ENCODE measurements around the gene CCDC187. TPM values are rescaled to one million over a fixed set of nuclear protein-coding genes. Genes with fewer than 3 reads are reported as not detected.

The CCDC187 gene
- total RNA-seq, 1 donor from 2014 or later = not detected

DNA sequence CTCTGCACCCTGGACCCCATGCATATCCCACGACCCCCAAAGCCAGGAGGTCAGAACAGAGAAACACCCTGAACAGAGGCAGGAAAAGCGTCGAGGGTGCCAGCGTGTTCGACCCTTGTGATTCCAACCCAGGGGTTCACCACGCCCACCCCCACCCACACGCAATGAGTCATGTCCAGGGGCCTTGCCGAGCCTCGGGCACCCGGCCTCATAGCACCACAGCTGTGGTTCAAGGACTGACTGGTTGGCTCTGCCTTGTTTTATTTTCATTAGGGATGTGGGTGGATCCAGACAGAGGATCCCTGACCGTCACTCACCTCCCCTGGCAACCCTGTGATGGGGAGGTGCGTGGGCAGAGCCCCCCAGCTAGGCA, 48.7 kb downstream of the CCDC187 start:
- Histone ChIP-seq H3K4me1 (no peaks in the 10 kb centered on the region), H3K27me3 (no peaks in the 10 kb centered on the region), H2AFZ (replicated peaks) (no peak overlapping the region), H3K79me2 (ENCODE audit: low read depth) (no peaks in the 10 kb centered on the region), H3K4me2 (no peak overlapping the region), H3K36me3 (no peaks in the 10 kb centered on the region), H3F3A (ENCODE audit: low read depth) (no peaks in the 10 kb centered on the region), H4K20me1 (ENCODE audit: low read depth) (no peaks in the 10 kb centered on the region), H3K27ac (no peak overlapping the region), H3K4me3 (no peak overlapping the region), H3K9me3 (ENCODE audit: low read depth) (no peaks in the 10 kb centered on the region), H3K9ac (no peak overlapping the region)
- no peak overlapping the region for H3K4me3 Mint-ChIP-seq
- no peaks in the 10 kb centered on the region for H3K9me3 Mint-ChIP-seq
- no peak for DNase-seq (ENCODE audit: low spot score)
- H3K27me3 Mint-ChIP-seq (ENCODE audit: insufficient read depth, low read depth) = peaks cover 2% of the 10 kb centered on the region
- peaks cover 5% of the 10 kb centered on the region for H3K4me1 Mint-ChIP-seq
- TF ChIP-seq EZH2phosphoT487 (IDR thresholded peaks at IDR 0.05) (no peak), EZH2 (IDR thresholded peaks at IDR 0.05) (no peak)
- TF ChIP-seq, protein P1, sequence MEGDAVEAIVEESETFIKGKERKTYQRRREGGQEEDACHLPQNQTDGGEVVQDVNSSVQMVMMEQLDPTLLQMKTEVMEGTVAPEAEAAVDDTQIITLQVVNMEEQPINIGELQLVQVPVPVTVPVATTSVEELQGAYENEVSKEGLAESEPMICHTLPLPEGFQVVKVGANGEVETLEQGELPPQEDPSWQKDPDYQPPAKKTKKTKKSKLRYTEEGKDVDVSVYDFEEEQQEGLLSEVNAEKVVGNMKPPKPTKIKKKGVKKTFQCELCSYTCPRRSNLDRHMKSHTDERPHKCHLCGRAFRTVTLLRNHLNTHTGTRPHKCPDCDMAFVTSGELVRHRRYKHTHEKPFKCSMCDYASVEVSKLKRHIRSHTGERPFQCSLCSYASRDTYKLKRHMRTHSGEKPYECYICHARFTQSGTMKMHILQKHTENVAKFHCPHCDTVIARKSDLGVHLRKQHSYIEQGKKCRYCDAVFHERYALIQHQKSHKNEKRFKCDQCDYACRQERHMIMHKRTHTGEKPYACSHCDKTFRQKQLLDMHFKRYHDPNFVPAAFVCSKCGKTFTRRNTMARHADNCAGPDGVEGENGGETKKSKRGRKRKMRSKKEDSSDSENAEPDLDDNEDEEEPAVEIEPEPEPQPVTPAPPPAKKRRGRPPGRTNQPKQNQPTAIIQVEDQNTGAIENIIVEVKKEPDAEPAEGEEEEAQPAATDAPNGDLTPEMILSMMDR (IDR thresholded peaks at IDR 0.05) = no peak
- no peak overlapping the region for H3K27ac Mint-ChIP-seq
- no peaks in the 10 kb centered on the region for H3K36me3 Mint-ChIP-seq

DNA sequence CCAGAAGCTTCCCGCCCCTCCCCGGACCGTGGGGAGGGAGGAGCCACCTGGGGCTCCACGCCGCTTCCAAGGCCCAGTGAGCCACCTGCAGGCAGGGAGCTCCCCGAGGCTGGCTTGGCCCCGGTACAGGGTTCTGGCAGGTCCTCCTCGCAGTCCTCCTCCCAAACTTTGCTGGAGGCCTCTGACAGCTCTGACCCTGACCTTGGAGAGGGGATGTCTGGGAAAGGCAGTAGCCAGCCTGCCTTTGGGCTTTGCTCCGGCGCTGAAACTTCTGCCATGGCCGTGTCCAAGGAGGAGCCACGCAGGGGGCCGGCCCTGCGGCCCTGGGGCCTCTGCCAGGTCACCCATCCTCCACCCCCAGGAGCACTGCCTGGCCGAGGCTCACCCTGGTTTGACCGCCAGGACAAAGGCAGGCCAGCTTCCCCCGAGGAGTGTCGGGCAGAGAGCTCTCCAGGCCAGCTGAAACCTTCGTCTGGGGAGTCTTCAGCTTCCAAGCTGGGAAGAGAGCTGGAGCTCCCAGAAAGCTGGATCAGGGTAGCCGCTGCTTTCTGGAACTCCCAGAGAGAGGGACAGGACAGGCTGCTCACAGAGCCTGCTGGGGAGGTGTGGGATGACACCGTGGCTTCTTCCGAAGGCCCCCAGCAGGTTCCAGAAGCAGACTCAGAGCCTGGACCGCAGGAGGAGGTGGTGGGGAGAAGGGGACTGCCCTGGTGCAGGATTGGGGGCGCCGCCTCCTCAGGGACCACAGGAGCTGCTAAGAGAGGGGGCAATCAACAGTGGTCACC, 49.3 kb downstream of the CCDC187 start:
- Mint-ChIP-seq H3K36me3 (no peaks in the 10 kb centered on the region), H3K27me3 (ENCODE audit: insufficient read depth, low read depth) (peaks cover 6% of the 10 kb centered on the region), H3K27ac (no peak overlapping the region), H3K9me3 (no peaks in the 10 kb centered on the region), H3K4me1 (peaks cover 9% of the 10 kb centered on the region), H3K4me3 (no peak overlapping the region)
- Histone ChIP-seq H3K9me3 (ENCODE audit: low read depth) (no peaks in the 10 kb centered on the region), H3K27ac (no peak overlapping the region), H4K20me1 (ENCODE audit: low read depth) (no peaks in the 10 kb centered on the region), H3K36me3 (no peaks in the 10 kb centered on the region), H3K9ac (no peak overlapping the region), H3K4me2 (no peak overlapping the region), H3K79me2 (ENCODE audit: low read depth) (no peaks in the 10 kb centered on the region), H3K4me3 (no peak overlapping the region), H3K4me1 (no peaks in the 10 kb centered on the region), H3K27me3 (no peaks in the 10 kb centered on the region), H2AFZ (replicated peaks) (no peak overlapping the region), H3F3A (ENCODE audit: low read depth) (no peaks in the 10 kb centered on the region)
- no peak for DNase-seq (ENCODE audit: low spot score)
- TF ChIP-seq, protein P1 (IDR thresholded peaks at IDR 0.05) = no peak
- no peak for TF ChIP-seq EZH2phosphoT487 (IDR thresholded peaks at IDR 0.05)

DNA sequence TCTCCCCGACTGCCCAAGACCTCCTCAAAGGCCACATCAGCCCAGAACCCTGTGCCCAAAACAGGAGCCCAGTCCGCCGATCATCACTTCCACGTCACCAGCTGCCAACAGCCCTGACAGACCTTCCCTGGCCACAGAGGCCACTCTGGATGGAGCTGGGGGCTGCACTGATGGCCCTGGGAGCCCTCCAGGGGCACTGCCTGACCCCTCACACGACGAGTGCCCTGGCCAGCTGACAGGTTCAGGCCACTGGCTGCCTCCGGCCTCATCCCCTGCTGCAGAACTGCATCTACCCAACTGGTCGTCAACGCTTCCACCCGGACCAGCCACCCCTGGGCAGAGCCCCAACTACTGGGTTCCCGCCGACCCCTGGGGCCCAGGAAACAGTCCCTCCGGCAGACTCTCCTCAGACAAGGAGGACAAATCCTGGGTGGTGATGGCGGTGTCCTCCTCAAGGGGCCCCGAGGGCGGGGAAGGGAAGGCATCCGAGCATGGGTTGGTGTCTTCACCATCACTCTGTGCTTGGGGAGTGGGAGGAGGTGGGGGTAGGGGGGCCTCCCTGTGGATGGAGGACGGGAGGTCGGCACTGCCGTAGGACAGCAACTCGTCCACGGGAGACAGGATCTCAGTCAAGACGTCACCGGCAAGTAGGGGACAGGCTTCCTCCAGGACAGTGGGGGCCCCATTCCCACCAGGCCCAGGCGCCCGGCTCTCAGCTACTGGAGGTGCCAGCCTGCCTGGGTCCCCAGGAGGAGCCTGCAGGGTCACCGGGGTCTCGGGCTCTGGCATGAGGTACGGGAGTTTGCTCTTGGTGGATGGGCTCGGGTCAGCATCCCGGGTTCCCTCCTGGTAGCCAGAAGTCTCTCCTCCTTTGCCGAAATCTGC, 50.4 kb downstream of the CCDC187 start:
- Histone ChIP-seq H3K79me2 (ENCODE audit: low read depth) (no peaks in the 10 kb centered on the region), H2AFZ (replicated peaks) (no peak overlapping the region), H3K27ac (no peak overlapping the region), H4K20me1 (ENCODE audit: low read depth) (no peaks in the 10 kb centered on the region), H3K9me3 (ENCODE audit: low read depth) (no peaks in the 10 kb centered on the region), H3K9ac (no peak overlapping the region), H3K4me2 (no peak overlapping the region), H3F3A (ENCODE audit: low read depth) (no peaks in the 10 kb centered on the region), H3K36me3 (no peaks in the 10 kb centered on the region), H3K4me1 (no peaks in the 10 kb centered on the region), H3K27me3 (no peaks in the 10 kb centered on the region), H3K4me3 (no peak overlapping the region)
- DNase-seq (ENCODE audit: low spot score) = no peak
- TF ChIP-seq EZH2phosphoT487 (IDR thresholded peaks at IDR 0.05) = no peak
- TF ChIP-seq, protein P1 (IDR thresholded peaks at IDR 0.05) = no peak
- TF ChIP-seq EZH2 (IDR thresholded peaks at IDR 0.05) = no peak
- Mint-ChIP-seq H3K4me3 (no peak overlapping the region), H3K4me1 (peaks cover 6% of the 10 kb centered on the region), H3K9me3 (no peaks in the 10 kb centered on the region), H3K27ac (no peak overlapping the region), H3K36me3 (no peaks in the 10 kb centered on the region), H3K27me3 (ENCODE audit: insufficient read depth, low read depth) (peaks cover 7% of the 10 kb centered on the region)
